ENCODE measurements around the gene NRG4.

- no peak for TF ChIP-seq CTCF (conservative IDR thresholded peaks at IDR 0.05; ENCODE audit: low read depth in 2 of 2)
- no peak for TF ChIP-seq EZH2 (IDR thresholded peaks at IDR 0.05; ENCODE audit: low read depth, unreplicated experiment)
- TF ChIP-seq POLR2AphosphoS5 (IDR thresholded peaks at IDR 0.05; ENCODE audit: low read depth), result no peak
- no peak for TF ChIP-seq ETS1 (IDR thresholded peaks at IDR 0.05)
- TF ChIP-seq JUNB (IDR thresholded peaks at IDR 0.05; ENCODE audit: unreplicated experiment), result no peak
- no peak for TF ChIP-seq CREB1 (CRISPR knock-in tag; IDR thresholded peaks at IDR 0.05; ENCODE audit: low read depth)
- TF ChIP-seq ZNF331 (CRISPR knock-in tag; IDR thresholded peaks at IDR 0.05; ENCODE audit: low read depth), result no peak
Observed at GRCh38 chr15:75943713-75944215, 68.5 kb downstream of the NRG4 start.

Measured in GM23338 (cell line).